Esophagus squamous epithelium (tissue), 5 donors: ENCODE data around the gene LRRK2. TPM values are rescaled to one million over a fixed set of nuclear protein-coding genes. Genes with fewer than 3 reads are reported as not detected.

Experiments
- DNase-seq: peaks from one replicate; lab custom pipeline; 2025; lab: John Stamatoyannopoulos, UW
- H3K27ac ChIP-seq, 4 donors: fragments of 200-600 bp; sonication (generic); one replicate each; pipeline ENCODE4 v1.5.1; 2016 to 2019; ENCODE audit warnings: mild to moderate bottlenecking in 1 of 4
- H3K27me3 ChIP-seq, 4 donors: fragments of 200-600 bp; sonication (generic); 1 replicate in 3 of 4; 2 replicates in 1 of 4; pipeline versions ENCODE4 v1.5.1 to v1.6.0; 2017 to 2021; ENCODE audit warnings: antibody characterized with exemption in 1 of 4
- H3K36me3 ChIP-seq, 3 donors: fragments of 200-600 bp; sonication (generic); one replicate each; pipeline ENCODE4 v1.5.1; 2016 to 2019
- H3K4me1 ChIP-seq, 3 donors: fragments of 200-600 bp; sonication (generic); one replicate each; pipeline ENCODE4 v1.5.1; 2017 to 2019
- H3K4me3 ChIP-seq, 4 donors: fragments of 200-600 bp; sonication (generic); 1 replicate in 3 of 4; 2 replicates in 1 of 4; pipeline ENCODE4 v1.5.1; 2016 to 2019; ENCODE audit warnings: mild to moderate bottlenecking in 2 of 4, moderate library complexity in 1 of 4
- H3K9me3 ChIP-seq, 3 donors: fragments of 200-600 bp; sonication (generic); one replicate each; pipeline ENCODE4 v1.5.1; 2016 to 2019
- POLR2A ChIP-seq, 4 donors: fragments of 450-650 bp; IDR thresholded peaks; one replicate each; pipeline ENCODE4 v1.6.1; 2017; ENCODE audit warnings: antibody characterized with exemption in 4 of 4, mild to moderate bottlenecking in 4 of 4, moderate library complexity in 3 of 4
- WGBS, 2 donors: methylation state at CpG; one replicate each; pipeline ENCODE4 v1.1.5; 2018; 5-methylcytosine and 5-hydroxymethylcytosine counted together
- intact Hi-C: fragments of 100-400 bp; cut with DNase I; formaldehyde crosslinking; loops from one replicate; pipeline ENCODE4 v1.15.0; 2022
- total RNA-seq, 4 donors: library from RNA; depleted of rRNA; stranded (reverse); fragments of >200 nt; gene quantifications; one replicate each; pipeline ENCODE4 v1.1.0, GENCODE V29; 2016
- TF ChIP-seq, protein P1 (sequence below), 6 experiments: fragments of 450-650 bp in 4 of 6; fragments of 200-600 bp in 2 of 6; sonication (generic) in 2 of 6; IDR thresholded peaks; one replicate each; pipeline ENCODE4 v1.5.1; 2016 to 2019; ENCODE audit warnings: antibody characterized with exemption in 6 of 6, mild to moderate bottlenecking in 4 of 6, moderate library complexity in 4 of 6
- donor health status: DM: yes; HTN: yes; CAD: no.

Gene LRRK2
- total RNA-seq, 4 donors from 2014 or later, result 10.9 to 21.4 (median 13.4) TPM

DNA sequence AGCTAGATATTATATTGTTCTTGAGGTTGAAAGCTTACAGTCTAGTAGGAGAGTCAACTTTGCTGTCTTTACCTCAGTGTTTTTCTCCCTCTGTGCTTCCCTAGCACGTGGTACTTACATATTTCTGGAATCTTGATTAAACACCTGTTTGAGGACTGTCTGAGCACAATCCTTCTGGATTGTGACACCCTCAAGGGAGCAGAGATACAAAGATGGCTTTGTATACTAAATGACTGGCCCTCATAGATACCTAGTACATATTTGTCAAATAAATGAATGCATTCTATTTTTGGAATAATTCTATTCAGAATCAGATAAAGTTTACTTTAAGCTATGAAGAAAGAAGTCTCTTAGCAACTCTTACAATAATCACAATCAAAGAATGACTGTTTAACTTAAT lies 113.3 kb downstream of the LRRK2 start:
- Histone ChIP-seq H3K27ac (no peak overlapping the region), H3K27me3 (no peaks in the 10 kb centered on the region), H3K4me1 (peaks cover 0 to 18% (median 0%) of the 10 kb centered on the region in 3 donors), H3K4me3 (no peak overlapping the region), H3K36me3 (peaks cover 0 to 73% (median 0%) of the 10 kb centered on the region in 3 donors), H3K9me3 (no peaks in the 10 kb centered on the region)
- intact Hi-C loops, result no loop called here
- 27 to 45% methylated on average over 1 of the region's 1 CpG for WGBS, 2 donors
- no peak for DNase-seq
- no peak for TF ChIP-seq POLR2A (IDR thresholded peaks at IDR 0.05)
- TF ChIP-seq, protein P1, sequence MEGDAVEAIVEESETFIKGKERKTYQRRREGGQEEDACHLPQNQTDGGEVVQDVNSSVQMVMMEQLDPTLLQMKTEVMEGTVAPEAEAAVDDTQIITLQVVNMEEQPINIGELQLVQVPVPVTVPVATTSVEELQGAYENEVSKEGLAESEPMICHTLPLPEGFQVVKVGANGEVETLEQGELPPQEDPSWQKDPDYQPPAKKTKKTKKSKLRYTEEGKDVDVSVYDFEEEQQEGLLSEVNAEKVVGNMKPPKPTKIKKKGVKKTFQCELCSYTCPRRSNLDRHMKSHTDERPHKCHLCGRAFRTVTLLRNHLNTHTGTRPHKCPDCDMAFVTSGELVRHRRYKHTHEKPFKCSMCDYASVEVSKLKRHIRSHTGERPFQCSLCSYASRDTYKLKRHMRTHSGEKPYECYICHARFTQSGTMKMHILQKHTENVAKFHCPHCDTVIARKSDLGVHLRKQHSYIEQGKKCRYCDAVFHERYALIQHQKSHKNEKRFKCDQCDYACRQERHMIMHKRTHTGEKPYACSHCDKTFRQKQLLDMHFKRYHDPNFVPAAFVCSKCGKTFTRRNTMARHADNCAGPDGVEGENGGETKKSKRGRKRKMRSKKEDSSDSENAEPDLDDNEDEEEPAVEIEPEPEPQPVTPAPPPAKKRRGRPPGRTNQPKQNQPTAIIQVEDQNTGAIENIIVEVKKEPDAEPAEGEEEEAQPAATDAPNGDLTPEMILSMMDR (IDR thresholded peaks at IDR 0.05), result no peak

DNA sequence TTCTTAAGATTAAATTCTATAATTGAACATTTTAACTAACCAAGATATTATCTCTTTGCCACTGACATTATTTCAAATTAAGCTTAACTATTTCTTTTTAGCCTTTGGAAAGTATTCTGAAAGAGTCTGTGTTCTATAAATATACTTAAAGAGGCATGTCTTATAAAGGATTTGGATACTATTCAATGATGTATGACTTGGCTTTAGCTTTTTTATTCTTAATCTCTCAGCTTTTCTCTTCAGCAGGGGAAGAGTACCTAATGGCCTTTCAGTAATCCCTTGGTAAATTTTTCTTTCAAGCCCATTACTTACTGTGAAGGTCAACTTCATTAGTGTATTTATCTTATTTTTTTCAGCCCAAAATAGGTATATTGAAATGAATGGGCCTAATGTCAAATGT lies 113.8 kb downstream of the LRRK2 start:
- H3K36me3 ChIP-seq, result peaks cover 0 to 68% (median 0%) of the 10 kb centered on the region in 3 donors
- DNase-seq, result no peak

DNA sequence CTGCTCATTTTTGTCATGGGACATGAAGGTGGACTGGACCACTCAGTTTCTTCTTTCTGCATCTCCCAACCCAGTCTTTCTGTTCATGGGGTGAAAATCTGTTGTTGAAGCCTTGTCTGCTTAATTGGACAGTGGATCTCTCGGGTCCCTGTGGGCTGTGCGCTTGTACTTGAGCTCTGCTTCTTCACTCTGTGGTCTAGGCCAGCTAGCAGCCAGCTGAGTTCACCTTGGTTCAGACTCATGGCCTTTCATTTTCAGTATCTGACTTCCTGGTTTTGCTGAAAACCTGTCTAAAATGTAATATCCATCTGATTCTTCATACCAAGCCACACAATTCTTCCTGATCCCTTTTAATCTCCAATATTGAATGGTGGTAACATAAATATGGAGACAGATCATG lies 117.2 kb downstream of the LRRK2 start:
- WGBS, 2 donors, result 58 to 73% methylated on average over 2 of the region's 2 CpGs
- Histone ChIP-seq H3K36me3 (peaks cover 0 to 45% (median 0%) of the 10 kb centered on the region in 3 donors), H3K27me3 (no peaks in the 10 kb centered on the region), H3K4me1 (peaks cover 0 to 11% (median 0%) of the 10 kb centered on the region in 3 donors), H3K27ac (no peak overlapping the region), H3K4me3 (no peak overlapping the region), H3K9me3 (no peaks in the 10 kb centered on the region)
- no peak for DNase-seq
- TF ChIP-seq POLR2A (IDR thresholded peaks at IDR 0.05), result no peak
- TF ChIP-seq, protein P1 (IDR thresholded peaks at IDR 0.05), result no peak
- intact Hi-C loops, result no loop called here

More for the DNA sequence above, 113.8 kb downstream of the LRRK2 start:
- H3K4me1 ChIP-seq, result peaks cover 0 to 18% (median 0%) of the 10 kb centered on the region in 3 donors
- no peak overlapping the region for H3K27ac ChIP-seq
- no peaks in the 10 kb centered on the region for H3K27me3 ChIP-seq
- H3K4me3 ChIP-seq, result no peak overlapping the region
- TF ChIP-seq POLR2A (IDR thresholded peaks at IDR 0.05), result no peak
- TF ChIP-seq, protein P1 (IDR thresholded peaks at IDR 0.05), result no peak
- no peaks in the 10 kb centered on the region for H3K9me3 ChIP-seq
- intact Hi-C loops, result no loop called here

DNA sequence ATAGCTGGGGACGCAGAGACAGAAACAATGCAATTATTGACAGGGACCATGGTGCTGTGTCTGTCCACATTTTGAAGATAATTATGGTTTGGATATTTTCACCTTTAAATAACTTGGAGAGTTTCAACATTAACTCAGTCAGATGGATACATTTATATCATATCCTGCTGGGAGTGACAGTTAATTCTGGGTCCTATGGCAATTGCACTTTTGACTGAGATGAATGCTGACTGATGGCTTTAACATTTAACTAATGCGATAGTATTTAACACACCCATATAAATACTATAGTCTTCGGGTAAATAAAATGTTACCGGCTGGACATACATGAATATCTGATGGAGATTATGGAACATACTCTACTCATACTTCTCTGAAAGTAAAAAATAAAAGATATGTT lies 118.3 kb downstream of the LRRK2 start:
- no peak for DNase-seq
- Histone ChIP-seq H3K4me1 (peaks cover 0 to 6% (median 0%) of the 10 kb centered on the region in 3 donors), H3K4me3 (no peak overlapping the region), H3K27me3 (no peaks in the 10 kb centered on the region), H3K36me3 (peaks cover 0 to 41% (median 0%) of the 10 kb centered on the region in 3 donors), H3K27ac (no peak overlapping the region), H3K9me3 (no peaks in the 10 kb centered on the region)
- TF ChIP-seq, protein P1 (IDR thresholded peaks at IDR 0.05), result no peak
- no peak for TF ChIP-seq POLR2A (IDR thresholded peaks at IDR 0.05)
- 61 to 74% methylated on average over 4 of the region's 4 CpGs for WGBS, 2 donors
- intact Hi-C loops, result no loop called here

DNA sequence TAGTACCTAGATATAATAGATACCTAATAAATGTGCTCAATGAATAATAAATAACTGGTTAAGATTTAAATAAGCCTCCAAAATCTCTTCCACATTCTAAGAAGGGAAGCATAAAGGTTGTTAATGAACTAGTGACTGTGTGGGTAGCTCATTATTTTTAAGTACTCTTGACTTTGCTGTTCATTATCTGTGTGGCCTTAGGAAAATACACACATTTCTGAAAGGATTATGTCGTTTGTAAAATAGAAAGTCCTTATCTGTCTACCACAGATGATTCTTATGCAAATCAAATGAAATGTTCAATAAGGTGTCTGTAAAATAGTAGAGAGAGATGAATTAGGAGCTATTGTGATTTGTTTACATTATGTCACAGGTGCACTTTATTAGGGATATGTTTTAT lies 119.5 kb downstream of the LRRK2 start:
- WGBS, 2 donors, result 48 to 50% methylated on average over 1 of the region's 1 CpG
- peaks cover 0 to 6% (median 0%) of the 10 kb centered on the region in 3 donors for H3K4me1 ChIP-seq
- intact Hi-C loops, result no loop called here
- no peak for DNase-seq
- peaks cover 0 to 44% (median 0%) of the 10 kb centered on the region in 3 donors for H3K36me3 ChIP-seq
- no peaks in the 10 kb centered on the region for H3K27me3 ChIP-seq
- TF ChIP-seq POLR2A (IDR thresholded peaks at IDR 0.05), result no peak
- TF ChIP-seq, protein P1 (IDR thresholded peaks at IDR 0.05), result no peak
- H3K4me3 ChIP-seq, result no peak overlapping the region
- no peaks in the 10 kb centered on the region for H3K9me3 ChIP-seq
- H3K27ac ChIP-seq, result no peak overlapping the region
